Breast epithelium (tissue), 4 donors: ENCODE data around the gene ANAPC2. TPM values are rescaled to one million over a fixed set of nuclear protein-coding genes. Genes with fewer than 3 reads are reported as not detected.

Source experiments
- DNase-seq, 2 donors: peaks; one replicate each; pipeline ENCODE4 v3.0.0-alpha.2; 2019; ENCODE audit warnings: low spot score in 2 of 2
- H3K27ac ChIP-seq, 2 donors: fragments of 200-600 bp; sonication (generic) in 1 of 2; one replicate each; pipeline ENCODE4 v1.5.1; 2016 to 2019; ENCODE audit warnings: mild to moderate bottlenecking in 1 of 2
- H3K27me3 ChIP-seq, 2 donors: fragments of 200-600 bp; sonication (generic) in 1 of 2; one replicate each; pipeline versions ENCODE4 v1.5.1 to v1.6.0; 2017 to 2019; ENCODE audit warnings: control low read depth in 1 of 2, mild to moderate bottlenecking in 1 of 2
- H3K36me3 ChIP-seq: fragments of 200-600 bp; one replicate; pipeline ENCODE4 v1.5.1; 2019
- H3K4me1 ChIP-seq, 2 donors: fragments of 200-600 bp; sonication (generic); one replicate each; pipeline ENCODE4 v1.5.1; 2016 to 2019; ENCODE audit warnings: control low read depth in 1 of 2
- H3K4me3 ChIP-seq, 3 donors: fragments of 200-600 bp; sonication (generic); 1 replicate in 2 of 3; 2 replicates in 1 of 3; pipeline ENCODE4 v1.5.1; 2016 to 2019; ENCODE audit warnings: mild to moderate bottlenecking in 3 of 3, moderate library complexity in 2 of 3
- H3K9me3 ChIP-seq, 2 donors: fragments of 200-600 bp; sonication (generic) in 1 of 2; one replicate each; pipeline ENCODE4 v1.5.1; 2016 to 2019; ENCODE audit warnings: control low read depth in 1 of 2
- POLR2A ChIP-seq: fragments of 450-650 bp; IDR thresholded peaks from one replicate; pipeline ENCODE4 v1.6.1; 2016; ENCODE audit warnings: antibody characterized with exemption, mild to moderate bottlenecking, moderate library complexity
- POLR2AphosphoS5 ChIP-seq, 3 donors: sonication (generic); formaldehyde crosslinking; IDR thresholded peaks; one replicate each; pipeline ENCODE4 v1.6.1; 2017; ENCODE audit warnings: antibody characterized with exemption in 3 of 3
- intact Hi-C: fragments of 100-400 bp; cut with DNase I; formaldehyde crosslinking; loops from one replicate; pipeline ENCODE4 v1.15.1; 2023; ENCODE audit warnings: low total_unique reads
- total RNA-seq, 3 donors: library from RNA; depleted of rRNA; stranded (reverse); fragments of >200 nt; gene quantifications; one replicate each; pipeline ENCODE4 v1.1.0, GENCODE V29; 2016
- TF ChIP-seq, protein P1 (sequence below), 3 donors: fragments of 450-650 bp; IDR thresholded peaks; one replicate each; pipeline ENCODE4 v1.5.1; 2016 to 2017; ENCODE audit warnings: antibody characterized with exemption in 3 of 3, mild to moderate bottlenecking in 3 of 3, moderate library complexity in 3 of 3

ANAPC2 gene
- total RNA-seq, 3 donors from 2014 or later = 32.0 to 35.7 (median 32.9) TPM

DNA sequence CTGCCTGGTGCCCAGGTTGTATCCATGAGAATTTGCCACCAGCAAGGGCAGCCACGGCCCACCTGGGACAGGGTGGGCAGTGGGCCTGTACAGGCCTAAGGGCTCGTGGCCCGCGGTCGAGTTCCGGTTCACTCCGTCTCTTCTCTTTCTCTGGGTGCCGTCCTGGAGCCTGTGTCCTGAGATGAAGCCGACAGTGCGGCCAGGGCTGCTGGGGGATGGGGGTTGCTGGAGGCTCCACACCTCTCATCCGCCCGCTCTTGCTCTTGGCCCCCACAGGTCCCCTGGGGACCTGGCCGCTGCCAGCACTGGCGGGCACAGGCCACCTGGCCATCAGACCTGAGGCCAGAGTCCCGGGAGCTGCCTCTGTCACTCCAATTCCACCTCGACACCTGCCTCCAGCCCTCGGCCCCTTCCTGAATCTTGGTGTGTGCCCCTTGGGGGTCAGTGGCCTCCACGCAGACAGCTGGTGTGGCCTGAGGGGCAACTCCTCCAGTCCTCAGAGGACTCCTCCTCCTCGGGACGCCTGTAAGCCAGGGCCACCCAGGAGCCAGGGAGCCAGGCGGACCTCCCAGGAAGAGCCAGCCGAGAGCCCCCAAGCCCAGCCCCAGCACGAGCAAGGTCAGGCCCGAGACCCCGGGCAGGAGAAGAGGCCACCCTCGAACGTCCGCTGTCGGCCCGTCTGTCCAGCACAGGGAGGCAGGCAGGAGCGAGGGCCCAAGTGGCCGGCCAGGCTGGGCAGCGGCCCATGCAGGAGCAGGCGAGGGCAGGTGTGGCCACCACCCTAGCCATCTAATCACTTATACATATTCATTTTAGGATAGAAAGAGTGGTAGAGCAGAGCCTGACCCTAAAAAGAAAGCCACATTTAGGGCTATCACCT is 23.8 kb downstream of the ANAPC2 start:
- no peak overlapping the region for H3K27ac ChIP-seq
- peaks cover 30 to 99% of the 10 kb centered on the region in 2 donors for H3K27me3 ChIP-seq
- no peak for TF ChIP-seq POLR2A
- TF ChIP-seq POLR2AphosphoS5 (IDR thresholded peaks at IDR 0.05) = no peak
- TF ChIP-seq, protein P1, sequence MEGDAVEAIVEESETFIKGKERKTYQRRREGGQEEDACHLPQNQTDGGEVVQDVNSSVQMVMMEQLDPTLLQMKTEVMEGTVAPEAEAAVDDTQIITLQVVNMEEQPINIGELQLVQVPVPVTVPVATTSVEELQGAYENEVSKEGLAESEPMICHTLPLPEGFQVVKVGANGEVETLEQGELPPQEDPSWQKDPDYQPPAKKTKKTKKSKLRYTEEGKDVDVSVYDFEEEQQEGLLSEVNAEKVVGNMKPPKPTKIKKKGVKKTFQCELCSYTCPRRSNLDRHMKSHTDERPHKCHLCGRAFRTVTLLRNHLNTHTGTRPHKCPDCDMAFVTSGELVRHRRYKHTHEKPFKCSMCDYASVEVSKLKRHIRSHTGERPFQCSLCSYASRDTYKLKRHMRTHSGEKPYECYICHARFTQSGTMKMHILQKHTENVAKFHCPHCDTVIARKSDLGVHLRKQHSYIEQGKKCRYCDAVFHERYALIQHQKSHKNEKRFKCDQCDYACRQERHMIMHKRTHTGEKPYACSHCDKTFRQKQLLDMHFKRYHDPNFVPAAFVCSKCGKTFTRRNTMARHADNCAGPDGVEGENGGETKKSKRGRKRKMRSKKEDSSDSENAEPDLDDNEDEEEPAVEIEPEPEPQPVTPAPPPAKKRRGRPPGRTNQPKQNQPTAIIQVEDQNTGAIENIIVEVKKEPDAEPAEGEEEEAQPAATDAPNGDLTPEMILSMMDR (IDR thresholded peaks at IDR 0.05) = no peak
- H3K4me1 ChIP-seq = peaks cover 19 to 21% of the 10 kb centered on the region in 2 donors
- no peak for DNase-seq
- no peaks in the 10 kb centered on the region for H3K36me3 ChIP-seq
- no peaks in the 10 kb centered on the region for H3K9me3 ChIP-seq
- no peak overlapping the region for H3K4me3 ChIP-seq
- intact Hi-C loops = no loop called here

- H3K4me1 ChIP-seq = peaks cover 13 to 19% of the 10 kb centered on the region in 2 donors
- H3K36me3 ChIP-seq = no peaks in the 10 kb centered on the region
- H3K27me3 ChIP-seq = peaks cover 27 to 99% of the 10 kb centered on the region in 2 donors
- peak overlapping the region in 1 of 3 donors; percentile 66 for H3K4me3 ChIP-seq
- TF ChIP-seq POLR2AphosphoS5 (IDR thresholded peaks at IDR 0.05) = no peak
- no peak for TF ChIP-seq POLR2A
- TF ChIP-seq, protein P1 (IDR thresholded peaks at IDR 0.05) = no peak
- H3K9me3 ChIP-seq = no peaks in the 10 kb centered on the region
- intact Hi-C loops = no loop called here
- no peak for DNase-seq
- H3K27ac ChIP-seq = no peak overlapping the region
These were observed 24.6 kb downstream of the ANAPC2 start for GRCh38 chr9:137163805-137164204.

DNA sequence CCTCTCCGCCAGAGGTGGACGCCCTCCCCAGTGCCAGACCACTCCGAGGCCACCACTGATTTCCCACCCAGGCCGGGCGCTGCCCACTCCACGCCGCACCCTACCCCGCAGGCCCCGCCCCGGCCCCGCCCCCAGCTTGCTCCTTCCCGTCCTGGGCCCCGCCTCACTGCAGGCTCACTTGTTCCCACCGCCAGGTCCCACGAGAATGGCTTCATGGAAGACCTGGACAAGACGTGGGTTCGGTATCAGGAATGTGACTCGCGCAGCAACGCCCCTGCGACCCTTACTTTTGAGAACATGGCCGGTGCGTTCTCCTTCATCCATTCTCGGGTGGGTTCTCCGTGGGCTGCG is 25.0 kb downstream of the ANAPC2 start:
- DNase-seq = no peak
- TF ChIP-seq, protein P1 (IDR thresholded peaks at IDR 0.05) = no peak
- no peak for TF ChIP-seq POLR2A
- TF ChIP-seq POLR2AphosphoS5 (IDR thresholded peaks at IDR 0.05) = no peak
- Histone ChIP-seq H3K36me3 (no peaks in the 10 kb centered on the region), H3K9me3 (no peaks in the 10 kb centered on the region), H3K4me1 (peaks cover 9 to 16% of the 10 kb centered on the region in 2 donors), H3K27me3 (peaks cover 26 to 100% of the 10 kb centered on the region in 2 donors), H3K27ac (peak overlapping the region in 1 of 2 donors; percentile 39), H3K4me3 (peak overlapping the region; percentile 4 to 66 (median 45))
- intact Hi-C loops = no loop called here

DNA sequence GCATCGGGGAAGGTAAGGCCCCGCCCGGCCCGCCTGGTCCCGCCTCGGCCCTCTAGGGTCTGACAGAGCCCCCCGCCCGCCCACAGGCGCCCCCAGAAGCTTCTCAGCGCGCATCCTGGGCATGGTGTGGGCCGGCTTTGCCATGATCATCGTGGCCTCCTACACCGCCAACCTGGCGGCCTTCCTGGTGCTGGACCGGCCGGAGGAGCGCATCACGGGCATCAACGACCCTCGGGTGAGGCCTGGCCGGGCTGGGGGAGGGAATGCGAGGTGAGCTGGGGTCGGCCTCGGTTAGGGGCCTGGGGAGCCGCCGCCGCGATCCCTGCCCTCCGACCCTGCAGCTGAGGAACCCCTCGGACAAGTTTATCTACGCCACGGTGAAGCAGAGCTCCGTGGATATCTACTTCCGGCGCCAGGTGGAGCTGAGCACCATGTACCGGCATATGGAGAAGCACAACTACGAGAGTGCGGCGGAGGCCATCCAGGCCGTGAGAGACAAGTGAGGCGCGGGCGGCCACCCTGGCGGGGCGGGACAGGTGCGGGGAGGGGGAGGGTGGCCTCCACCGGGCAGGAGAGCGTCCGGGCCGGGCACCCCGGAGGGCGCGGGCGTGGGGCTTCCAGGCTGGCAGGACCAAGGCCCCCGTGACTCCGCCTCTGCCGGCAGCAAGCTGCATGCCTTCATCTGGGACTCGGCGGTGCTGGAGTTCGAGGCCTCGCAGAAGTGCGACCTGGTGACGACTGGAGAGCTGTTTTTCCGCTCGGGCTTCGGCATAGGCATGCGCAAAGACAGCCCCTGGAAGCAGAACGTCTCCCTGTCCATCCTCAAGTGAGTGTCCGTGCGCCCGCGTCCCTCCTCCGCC is 25.6 kb downstream of the ANAPC2 start:
- Histone ChIP-seq H3K36me3 (no peaks in the 10 kb centered on the region), H3K9me3 (no peaks in the 10 kb centered on the region), H3K27me3 (peaks cover 20 to 100% of the 10 kb centered on the region in 2 donors), H3K27ac (peak overlapping the region in 1 of 2 donors; percentile 39), H3K4me1 (peaks cover 3 to 10% of the 10 kb centered on the region in 2 donors), H3K4me3 (peak overlapping the region; percentile 4 to 66 (median 45))
- intact Hi-C loops = no loop called here
- TF ChIP-seq POLR2A = no peak
- no peak for TF ChIP-seq POLR2AphosphoS5 (IDR thresholded peaks at IDR 0.05)
- TF ChIP-seq, protein P1 (IDR thresholded peaks at IDR 0.05) = peak in 1 of 3 donors; percentile 44
- peak in 1 of 2 donors; percentile 43 for DNase-seq
